ENCODE results near the gene AIM2.
"Not testable (repeated sequence)": the region's sequence is repeated elsewhere in the genome, so short reads cannot be mapped to it uniquely, and the experiment has no call there.

Gene AIM2, protein sequence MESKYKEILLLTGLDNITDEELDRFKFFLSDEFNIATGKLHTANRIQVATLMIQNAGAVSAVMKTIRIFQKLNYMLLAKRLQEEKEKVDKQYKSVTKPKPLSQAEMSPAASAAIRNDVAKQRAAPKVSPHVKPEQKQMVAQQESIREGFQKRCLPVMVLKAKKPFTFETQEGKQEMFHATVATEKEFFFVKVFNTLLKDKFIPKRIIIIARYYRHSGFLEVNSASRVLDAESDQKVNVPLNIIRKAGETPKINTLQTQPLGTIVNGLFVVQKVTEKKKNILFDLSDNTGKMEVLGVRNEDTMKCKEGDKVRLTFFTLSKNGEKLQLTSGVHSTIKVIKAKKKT

GRCh38 chr1:159076438-159077119, at the start of gene AIM2:
Gene AIM2, minus strand, starts transcription at chr1:159076766. Its CDS starts 3,267 bp downstream, at chr1:159073499.
- DNase-seq (ENCODE audit: low read depth in 2 of 3, low spot score in 2 of 3): peak in 2 of 3 experiments; percentile 13 to 42

- DNase-seq (ENCODE audit: low read depth in 2 of 3, low spot score in 2 of 3): no peak
Observed at GRCh38 chr1:159123587-159123986, 47.0 kb upstream of the AIM2 start.

- no peak for DNase-seq (ENCODE audit: low read depth in 2 of 3, low spot score in 2 of 3)
Observed at GRCh38 chr1:159122005-159122621, 45.5 kb upstream of the AIM2 start.

GRCh38 chr1:159121526-159121925, 45.0 kb upstream of the AIM2 start:
- no peak for DNase-seq (ENCODE audit: low read depth in 2 of 3, low spot score in 2 of 3)

DNA sequence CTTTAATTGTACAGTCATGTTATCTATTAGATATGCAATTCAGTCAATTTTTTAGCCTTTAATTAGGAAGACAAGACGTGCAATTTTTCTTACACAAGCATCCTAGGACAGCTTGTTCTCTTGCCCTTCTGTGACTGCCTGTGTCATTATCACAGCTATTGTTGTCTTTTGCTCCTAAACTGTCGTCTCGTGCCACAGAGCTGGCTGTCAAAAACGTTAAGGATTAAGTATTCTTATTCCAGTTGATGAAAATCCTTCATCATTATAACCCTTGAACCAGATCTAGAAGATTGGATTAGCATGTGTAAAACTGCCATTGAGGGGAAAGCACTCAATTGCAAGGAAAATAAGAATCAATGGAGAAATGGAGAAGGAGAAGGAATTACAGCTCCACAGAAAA, 43.8 kb upstream of the AIM2 start:
- no peak for DNase-seq (ENCODE audit: low read depth in 2 of 3, low spot score in 2 of 3)

DNA sequence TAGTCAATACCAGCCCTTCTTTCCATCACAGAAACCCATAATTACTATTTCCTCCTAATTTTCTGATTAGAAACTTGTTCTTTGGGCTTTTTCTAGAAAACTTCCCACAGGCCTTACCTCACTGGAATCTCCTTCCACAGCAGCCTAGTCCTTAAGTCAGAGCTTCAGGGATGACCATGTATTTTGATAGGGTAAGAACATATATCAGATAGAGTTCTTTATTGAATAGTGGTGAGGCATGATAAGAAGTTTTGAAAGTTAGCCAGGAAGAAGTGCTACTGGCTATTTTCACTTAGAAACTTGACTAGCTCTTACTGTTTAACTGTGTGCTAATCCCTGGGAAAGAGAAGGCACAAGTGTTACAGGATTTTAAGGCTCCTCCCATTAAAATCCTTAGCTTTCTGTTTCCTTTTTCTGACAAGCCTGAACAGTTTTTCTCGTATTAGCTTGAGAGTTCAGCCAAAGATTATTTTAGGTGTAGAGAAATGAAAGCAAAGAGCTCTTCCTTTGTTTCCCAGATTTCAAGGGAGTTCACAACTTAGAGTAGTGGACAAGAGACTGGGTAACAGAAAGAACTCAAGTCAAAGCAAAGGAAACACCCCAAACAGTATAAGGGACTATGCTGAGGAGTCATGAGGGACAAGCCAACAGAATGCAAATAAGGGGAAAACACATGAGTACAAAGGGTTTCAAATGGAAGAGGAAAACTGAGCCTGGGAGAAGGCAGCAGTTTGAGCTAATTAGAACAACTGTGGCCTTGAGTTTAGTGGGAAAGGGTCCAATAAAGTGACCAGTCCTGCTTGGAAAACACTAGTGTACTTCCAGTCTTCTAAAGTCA, 37.2 kb upstream of the AIM2 start:
- no peak for DNase-seq (ENCODE audit: low read depth in 2 of 3, low spot score in 2 of 3)

- DNase-seq (ENCODE audit: low read depth in 2 of 3, low spot score in 2 of 3): not testable (repeated sequence)
Observed at GRCh38 chr1:159103021-159103420, 26.5 kb upstream of the AIM2 start.

DNA sequence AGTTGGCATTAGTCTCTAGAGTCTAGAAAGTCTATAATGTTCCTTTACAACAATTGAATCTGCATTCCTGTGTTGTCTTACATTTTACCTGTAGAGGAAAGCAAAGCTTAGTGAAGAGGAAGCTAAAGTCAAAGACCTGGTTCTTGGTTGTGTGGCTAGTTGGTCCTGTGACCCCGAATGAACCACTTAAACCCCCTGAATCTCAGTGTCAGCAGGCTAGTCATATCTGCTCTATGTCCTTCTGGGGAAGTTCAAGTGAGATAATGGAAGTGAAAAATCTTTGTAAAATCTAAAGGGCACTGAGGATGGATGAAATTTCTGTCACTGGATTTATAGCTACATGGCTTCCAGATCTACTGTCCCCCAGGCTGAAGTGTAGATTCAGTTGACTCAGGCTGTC, 24.0 kb upstream of the AIM2 start:
- DNase-seq (ENCODE audit: low read depth in 2 of 3, low spot score in 2 of 3): no peak

DNA sequence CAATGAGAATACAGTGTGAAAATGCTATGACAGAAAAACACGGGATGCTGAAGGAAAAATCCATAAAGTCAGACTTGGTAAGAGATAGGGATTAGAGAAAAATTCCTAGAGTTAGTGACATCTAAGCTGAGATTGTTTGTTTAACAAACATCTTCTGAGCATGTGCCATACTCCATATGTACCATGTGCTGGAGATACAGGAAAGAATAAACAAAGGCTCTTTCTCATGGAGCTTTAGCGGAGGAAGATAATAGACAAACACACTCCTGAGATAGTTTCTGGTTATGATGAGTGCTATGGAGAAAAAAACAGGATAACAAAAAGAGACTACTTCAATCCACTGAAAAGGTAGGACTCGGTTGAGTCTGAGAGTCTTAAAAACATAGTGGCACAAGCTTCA, 22.0 kb upstream of the AIM2 start:
- no peak for DNase-seq (ENCODE audit: low read depth in 2 of 3, low spot score in 2 of 3)

- no peak for DNase-seq (ENCODE audit: low read depth in 2 of 3, low spot score in 2 of 3)
Observed at GRCh38 chr1:159092036-159092760, 15.6 kb upstream of the AIM2 start.

GRCh38 chr1:159091607-159092031, 15.1 kb upstream of the AIM2 start:
- DNase-seq (ENCODE audit: low read depth in 2 of 3, low spot score in 2 of 3): no peak

GRCh38 chr1:159091180-159091560, 14.6 kb upstream of the AIM2 start:
- no peak for DNase-seq (ENCODE audit: low read depth in 2 of 3, low spot score in 2 of 3)

DNA sequence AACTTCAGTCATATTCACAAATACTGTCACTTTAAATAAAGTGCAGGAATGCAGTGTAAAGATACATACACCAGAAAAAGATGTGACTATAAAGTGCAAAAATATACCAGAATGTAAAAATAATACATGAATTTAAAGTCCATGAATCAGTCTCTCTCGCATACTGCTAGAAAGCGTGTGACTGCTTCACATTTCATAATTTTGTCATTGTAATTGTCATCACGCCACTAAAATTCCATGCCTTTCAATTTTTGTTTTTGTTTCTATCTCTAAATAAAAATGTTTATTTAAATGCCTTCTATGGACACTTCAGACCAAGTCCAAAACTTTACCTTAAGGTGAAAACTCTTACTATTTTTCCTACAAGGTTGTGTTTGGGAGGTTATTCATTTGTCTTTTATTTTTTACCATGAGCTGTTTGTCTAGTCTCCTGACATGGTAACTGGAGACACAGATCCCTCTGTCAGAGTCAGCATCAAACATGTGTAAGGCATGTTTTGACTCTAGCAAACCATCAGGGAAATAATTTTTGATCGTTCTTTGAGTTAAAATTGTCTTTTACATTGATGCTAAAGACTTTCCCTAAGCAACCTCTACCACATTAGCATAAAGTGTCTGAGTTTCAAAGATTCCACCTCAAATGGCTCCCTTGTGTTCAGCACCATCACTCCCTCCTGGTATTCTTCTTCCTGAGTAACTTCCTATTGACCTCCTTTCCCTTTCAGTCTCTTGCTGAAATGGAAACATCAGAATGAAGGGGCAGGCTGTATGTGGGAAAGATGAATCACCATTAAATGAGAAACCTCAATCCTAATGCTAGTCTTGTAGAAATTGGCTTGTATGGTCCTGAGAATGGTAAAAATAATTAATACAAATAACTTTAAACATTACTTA, 14.0 kb upstream of the AIM2 start:
- DNase-seq (ENCODE audit: low read depth in 2 of 3, low spot score in 2 of 3): no peak

GRCh38 chr1:159089184-159089791, 12.7 kb upstream of the AIM2 start:
- DNase-seq (ENCODE audit: low read depth in 2 of 3, low spot score in 2 of 3): no peak

DNA sequence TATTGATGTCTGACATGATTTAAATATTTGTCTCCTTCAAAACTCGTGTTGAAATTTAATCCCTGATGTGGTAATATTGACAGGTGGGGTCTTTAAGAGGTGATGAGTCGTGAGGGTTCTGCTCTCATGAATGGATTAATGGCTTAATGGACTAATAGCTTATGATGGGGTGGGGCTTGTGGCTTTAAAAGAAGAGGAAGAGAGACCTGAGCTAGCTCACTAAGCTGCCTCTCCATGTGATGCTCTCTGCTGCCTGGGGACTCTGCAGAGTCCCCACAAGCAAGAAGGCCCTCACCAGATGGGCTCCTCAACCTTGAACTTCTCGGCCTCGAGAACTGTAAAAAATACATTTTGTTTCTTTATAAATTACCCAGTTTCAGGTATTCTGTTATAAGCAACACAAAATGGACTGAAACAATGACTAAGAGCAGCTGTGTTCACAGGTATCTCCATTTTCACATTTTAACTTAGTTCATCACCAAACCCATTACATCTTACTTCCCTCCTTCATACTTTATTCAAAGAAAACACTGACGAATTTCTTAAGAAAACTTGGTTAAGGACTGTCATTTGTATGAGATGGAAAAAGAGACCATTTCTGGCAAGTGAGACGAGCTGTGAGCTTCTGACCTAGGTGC, 12.1 kb upstream of the AIM2 start:
- DNase-seq (ENCODE audit: low read depth in 2 of 3, low spot score in 2 of 3): no peak

DNA sequence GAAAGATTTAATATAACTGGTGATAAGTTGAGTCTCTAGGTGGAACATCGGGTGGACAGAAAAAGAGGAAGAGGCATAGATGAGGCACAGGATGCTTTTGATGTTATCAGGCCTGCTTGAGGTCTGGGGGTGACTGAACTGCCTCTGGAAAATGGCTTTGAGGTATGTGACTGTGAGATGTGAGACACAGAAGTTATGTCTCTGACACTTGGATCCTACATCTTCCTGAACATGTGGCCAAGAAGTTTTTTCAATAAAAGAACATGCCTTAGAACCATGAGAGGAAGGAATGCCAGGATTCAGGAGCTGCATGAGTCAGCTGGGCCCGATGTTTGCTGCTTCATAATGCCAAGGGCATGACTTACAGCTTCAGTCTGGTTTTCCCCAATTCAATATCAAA, 11.5 kb upstream of the AIM2 start:
- DNase-seq (ENCODE audit: low read depth in 2 of 3, low spot score in 2 of 3): no peak

DNA sequence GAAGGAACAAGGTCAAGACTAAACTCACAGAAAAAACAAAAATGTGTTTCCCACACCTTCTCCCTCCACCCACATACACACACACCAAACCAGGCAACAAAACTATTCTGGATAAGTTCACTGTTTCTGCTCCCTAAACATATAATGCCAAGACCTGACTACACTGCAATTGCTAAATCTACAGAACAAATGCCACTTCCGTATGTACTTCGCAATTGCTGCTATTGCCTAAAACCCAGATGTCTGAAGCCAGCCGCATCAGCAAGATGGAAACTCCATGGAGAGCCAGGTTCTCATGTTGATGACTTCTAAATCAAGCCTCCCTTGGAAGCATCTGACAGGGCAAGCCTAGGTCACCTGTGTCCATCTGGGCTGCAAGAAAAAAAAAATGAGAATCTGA, 8.3 kb upstream of the AIM2 start:
- DNase-seq (ENCODE audit: low read depth in 2 of 3, low spot score in 2 of 3): no peak

GRCh38 chr1:159084152-159084551, 7.6 kb upstream of the AIM2 start:
- no peak for DNase-seq (ENCODE audit: low read depth in 2 of 3, low spot score in 2 of 3)

DNA sequence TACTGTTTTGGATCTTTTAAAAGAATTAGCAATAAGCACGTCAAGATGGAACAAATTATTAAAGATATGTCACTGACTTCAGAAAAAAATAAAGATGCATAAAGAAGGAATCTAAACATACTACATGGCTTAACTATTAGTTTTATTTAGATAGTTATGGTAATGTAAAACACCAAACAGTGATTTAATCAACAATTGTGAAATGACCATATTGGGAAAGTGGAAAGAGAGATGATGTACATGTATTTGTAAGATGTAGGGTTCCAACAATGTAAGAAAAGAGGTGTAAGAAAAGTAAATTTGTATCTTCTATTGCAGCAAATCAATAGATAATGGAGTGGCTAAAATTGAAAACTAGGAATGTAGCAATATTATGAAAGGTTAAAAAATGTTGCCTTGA, 6.4 kb upstream of the AIM2 start:
- no peak for DNase-seq (ENCODE audit: low read depth in 2 of 3, low spot score in 2 of 3)
